Measurements from ENCODE around the gene ZMYND12.
"Not testable (repeated sequence)": the region's sequence is repeated elsewhere in the genome, so short reads cannot be mapped to it uniquely, and the experiment has no call there.

ZMYND12 gene, protein sequence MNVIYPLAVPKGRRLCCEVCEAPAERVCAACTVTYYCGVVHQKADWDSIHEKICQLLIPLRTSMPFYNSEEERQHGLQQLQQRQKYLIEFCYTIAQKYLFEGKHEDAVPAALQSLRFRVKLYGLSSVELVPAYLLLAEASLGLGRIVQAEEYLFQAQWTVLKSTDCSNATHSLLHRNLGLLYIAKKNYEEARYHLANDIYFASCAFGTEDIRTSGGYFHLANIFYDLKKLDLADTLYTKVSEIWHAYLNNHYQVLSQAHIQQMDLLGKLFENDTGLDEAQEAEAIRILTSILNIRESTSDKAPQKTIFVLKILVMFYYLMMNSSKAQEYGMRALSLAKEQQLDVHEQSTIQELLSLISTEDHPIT

DNA sequence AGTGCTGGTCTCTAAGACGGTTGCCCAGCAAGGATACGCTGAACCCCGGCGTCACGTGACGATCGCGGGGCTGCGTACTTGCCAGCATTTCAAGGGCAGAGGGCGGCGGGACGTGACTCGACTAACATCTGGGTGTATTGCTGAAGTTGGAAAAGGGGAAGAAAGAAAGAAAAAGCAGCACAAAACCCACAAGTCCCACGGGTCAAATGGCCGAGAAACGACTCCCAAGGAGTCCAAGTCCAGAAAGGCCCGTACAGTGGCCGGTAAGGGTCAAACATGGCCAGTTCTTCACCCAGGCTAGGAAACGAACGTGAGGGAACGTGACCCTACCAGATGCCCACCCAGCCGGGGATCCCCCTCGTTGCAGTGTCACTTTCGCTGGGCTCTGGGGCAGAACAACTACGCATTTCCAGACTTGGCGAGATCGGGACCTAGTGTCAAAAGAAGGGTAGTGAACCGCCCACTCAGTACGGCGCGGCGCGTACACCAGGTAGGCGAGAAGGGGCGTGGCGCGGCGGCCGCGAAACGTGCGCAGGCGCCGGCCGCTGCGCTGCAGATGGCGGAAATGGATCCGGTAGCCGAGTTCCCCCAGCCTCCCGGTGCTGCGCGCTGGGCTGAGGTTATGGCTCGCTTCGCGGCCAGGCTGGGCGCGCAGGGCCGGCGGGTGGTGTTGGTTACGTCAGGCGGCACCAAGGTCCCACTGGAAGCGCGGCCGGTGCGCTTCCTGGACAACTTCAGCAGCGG is at the start of gene ZMYND12, which contains the start of gene PPCS:
ZMYND12 (minus strand) TSS at position 13 of the 744 bp plus-strand sequence. CDS start 25 bp downstream, outside the sequence.
PPCS (plus strand) TSS at position 534 of the 744 bp plus-strand sequence; CDS start at position 557, 23 bp downstream.
- peak; percentile 83 for DNase-seq

DNA sequence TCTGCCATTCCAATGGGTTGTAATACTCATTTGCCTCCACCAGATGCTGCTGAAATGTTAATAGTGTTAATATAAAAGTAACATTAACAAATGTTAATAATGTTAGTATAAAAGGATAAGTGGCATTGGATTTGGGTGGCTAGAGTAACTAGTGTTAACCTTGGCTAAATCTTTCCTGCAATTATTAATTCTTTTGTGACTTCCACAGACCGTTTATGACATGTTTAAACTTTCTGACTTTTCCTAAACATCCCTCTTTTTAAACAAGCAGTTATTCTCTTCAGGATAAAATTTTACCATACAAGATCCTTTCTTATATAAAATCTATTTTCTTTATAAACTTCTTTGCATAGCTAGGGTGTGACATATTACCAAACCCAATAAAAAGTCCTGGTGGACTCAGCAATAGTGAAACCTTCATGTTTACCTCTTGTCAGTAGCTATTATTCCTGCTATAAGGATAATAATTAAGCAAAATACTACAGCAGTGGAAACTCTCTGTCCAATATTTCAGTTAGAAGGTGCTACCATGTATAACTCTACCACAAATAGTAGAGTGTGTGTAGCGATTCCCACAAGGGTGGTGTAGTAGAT is 48.8 kb upstream of the ZMYND12 start:
- no peak for DNase-seq

DNA sequence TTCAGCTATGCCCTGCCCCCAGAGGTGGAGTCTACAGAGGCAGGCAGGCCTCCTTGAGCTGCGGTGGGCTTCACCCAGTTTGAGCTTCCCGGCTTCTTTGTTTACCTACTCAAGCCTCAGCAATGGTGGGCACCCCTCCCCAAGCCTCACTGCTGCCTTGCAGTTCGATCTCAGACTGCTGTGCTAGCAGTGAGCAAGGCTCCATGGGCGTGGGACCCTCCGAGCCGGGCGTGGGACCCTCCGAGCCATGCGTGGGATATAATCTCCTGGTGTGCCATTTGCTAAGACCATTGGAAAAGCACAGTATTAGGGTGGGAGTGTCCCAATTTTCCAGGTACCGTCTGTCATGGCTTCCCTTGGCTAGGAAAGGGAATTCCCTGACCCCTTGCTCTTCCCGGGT is 46.2 kb upstream of the ZMYND12 start:
- DNase-seq = not testable (repeated sequence)

DNA sequence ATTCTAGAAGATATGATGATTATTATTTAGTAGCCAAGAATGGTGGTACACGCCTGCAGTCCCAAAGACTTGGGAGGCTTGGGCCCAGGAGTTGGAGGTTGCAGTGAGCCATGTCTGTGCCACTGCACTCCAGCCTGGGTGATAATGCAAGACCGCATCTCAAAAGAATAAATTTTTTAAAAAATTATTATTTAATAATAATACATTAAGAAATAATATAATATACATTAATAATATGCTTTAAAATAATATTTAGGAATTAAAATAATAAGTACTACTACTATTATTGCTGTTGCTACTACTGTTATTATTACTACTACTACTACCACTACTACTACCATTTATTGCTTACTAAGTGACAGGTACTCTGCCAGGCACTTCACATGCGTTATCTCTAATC is 34.4 kb upstream of the ZMYND12 start:
- DNase-seq = no peak

DNA sequence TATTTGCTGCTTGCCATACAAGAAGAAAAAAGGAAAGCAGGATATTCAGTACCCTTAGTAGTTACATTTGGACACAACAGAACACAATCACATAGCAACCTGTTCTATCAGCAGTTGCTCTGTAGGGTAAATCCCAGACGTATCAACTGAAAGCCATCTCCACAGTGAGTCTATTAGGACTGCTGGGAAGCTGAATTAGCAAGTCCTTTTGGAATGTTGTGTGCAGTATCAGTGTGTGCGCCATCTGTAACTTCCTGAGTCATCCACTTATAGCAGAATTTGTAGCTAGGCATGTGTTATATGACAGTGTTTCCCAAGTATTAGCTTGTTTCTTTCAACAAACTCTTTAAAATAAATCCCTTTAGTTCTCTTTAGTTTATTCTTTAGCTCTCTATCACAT is 28.6 kb upstream of the ZMYND12 start:
- no peak for DNase-seq

DNA sequence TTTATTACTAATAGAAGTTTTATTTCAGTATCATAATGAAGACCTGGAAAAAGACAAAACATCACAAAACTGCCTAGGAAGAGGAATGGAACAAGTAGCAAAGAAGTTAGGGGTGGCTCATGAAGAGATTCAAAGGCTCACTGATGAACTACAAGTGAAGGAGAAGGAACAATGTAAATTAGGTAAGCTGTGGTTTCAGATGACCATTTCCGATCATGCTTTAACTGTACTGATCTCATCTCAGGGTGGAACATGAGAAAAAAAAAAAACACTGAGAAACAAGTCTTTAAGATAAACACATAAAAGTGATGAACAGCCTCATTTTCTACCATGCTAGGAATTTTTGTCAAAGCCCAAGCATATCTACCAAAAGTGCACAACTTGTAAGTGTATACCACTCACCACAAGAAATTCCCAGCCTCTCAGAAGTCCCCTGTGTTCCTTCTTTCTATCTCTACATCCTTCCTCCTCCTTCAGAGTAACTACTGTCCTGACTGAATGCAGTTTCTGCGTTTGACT is 26.9 kb upstream of the ZMYND12 start:
- no peak for DNase-seq

DNA sequence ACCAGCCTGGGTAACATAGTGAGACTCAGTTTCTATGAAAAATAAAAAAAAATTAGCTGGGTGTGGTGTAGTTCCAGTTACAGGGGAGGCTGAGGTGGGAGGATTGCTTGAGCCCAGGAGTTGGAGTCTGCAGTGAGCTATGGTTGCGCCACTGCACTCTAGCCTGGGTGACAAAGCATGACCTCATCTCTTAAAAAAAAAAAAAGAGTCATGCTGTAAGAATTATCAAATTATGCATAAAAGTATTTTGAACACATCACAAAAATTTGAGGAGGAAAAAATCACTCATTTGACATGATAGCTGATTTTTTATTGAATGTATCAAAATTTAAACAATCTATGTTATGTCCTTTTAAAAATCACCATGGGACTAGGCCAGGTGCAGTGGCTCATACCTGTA is 25.1 kb upstream of the ZMYND12 start:
- DNase-seq = no peak

DNA sequence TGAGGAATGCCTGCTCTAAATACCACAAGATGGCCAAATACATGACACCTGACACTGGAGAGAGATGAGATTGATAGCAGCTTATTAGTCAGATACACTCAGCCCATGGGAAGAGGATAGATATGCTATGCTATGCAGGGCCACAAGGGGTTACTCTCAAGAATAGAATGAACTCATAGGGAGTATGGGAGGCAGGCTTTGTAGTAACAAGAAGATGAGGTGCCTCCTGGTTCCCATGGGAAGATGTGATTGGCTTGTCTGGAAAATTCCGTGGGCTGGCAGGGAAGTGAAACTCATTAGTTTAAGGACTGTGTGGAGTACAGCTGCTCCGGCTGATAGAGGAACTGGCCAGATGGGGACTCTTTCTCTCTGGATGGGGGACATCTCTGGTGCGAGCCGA is 23.8 kb upstream of the ZMYND12 start:
- DNase-seq = no peak

DNA sequence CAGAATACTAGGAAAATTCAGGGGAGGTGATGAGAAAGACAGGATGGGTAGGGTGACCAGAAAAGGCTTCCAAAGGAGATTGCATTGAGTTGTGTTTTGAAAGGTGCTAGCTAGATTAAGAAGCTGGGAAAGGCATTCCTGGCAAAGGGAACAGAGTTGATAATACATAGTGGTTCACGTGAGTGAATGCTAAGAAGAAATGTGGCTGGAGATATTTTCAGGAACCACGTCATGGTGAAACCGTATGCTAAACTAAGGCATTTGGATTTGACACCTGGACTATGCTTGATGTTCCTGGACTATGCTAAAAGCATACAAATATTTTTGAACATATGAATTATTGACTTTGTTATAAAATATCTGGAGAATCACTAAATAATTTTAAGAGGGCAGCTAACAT is 22.0 kb upstream of the ZMYND12 start:
- no peak for DNase-seq

DNA sequence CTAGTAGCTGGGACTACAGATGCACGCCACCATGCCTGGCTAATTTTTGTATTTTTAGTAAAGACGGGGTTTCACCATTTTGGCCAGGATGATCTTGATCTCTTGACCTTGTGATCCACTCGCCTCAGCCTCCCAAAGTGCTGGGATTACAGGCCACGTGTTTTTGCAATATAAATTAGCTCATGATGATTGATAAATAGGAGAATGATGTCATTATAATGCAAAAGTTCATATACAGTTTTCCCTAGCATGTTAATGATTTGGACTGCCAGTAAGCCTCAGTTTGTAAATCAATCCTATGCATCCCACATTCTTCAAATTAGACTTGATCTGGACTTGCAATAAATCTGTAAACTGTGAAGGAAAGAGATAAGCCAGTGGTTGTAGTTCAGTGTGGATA is 21.5 kb upstream of the ZMYND12 start:
- DNase-seq = not testable (repeated sequence)

DNA sequence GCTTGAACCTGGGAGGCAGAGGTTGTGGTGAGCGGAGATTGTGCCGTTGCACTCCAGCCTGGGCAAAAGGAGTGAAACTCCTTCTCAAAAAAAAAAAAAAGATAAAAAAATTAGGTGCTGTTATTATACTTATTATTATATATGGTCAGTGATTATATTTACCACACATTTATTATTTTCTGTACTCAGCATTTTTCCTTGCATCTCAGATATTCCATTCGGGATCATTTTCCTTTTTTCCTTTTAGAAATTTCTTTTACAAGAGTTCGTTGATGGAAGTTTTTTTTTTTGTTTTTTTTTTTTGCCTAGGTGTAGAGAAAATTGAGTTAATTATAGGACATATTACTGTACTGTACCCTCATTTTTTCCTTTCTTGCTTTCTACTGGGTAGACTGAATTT is 20.8 kb upstream of the ZMYND12 start:
- no peak for DNase-seq

DNA sequence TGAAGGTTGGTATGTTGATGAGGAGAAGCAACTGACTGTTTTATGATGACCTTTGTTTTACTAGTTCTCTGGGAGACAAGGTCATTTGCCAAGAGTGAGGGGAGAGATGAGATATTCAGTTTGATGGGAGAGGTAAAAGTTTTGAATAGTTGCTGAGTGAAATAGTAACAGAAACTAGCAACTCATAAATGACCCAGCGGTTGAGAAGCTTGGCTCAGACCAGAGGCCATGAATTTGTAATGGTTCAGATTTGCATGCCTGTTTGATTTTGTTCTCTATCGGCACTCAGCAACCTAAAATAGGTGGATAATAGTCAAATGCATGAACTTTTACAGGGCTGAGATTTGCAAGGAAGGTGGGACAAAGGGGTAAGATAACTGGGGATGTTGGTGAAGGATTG is 13.9 kb upstream of the ZMYND12 start:
- DNase-seq = no peak

DNA sequence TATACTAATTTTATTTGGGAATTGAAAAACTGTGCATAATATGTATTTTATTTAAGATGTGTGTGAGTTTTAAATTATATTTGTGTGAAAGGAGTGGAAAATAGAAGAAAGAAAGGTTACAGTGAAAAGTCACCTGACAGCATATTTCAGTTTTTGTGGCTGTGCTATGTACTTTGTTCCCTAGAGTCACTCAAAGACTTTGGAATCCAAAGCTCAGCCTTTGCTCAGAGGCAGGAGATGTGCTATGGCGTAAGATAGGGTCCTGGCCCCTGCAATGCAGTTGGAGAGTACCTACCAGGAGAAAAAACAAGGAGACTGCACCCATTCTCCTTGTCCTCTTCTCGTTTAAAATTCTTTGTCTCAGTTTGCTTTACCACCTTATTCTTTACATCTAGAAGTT is 10.2 kb upstream of the ZMYND12 start:
- DNase-seq = no peak

DNA sequence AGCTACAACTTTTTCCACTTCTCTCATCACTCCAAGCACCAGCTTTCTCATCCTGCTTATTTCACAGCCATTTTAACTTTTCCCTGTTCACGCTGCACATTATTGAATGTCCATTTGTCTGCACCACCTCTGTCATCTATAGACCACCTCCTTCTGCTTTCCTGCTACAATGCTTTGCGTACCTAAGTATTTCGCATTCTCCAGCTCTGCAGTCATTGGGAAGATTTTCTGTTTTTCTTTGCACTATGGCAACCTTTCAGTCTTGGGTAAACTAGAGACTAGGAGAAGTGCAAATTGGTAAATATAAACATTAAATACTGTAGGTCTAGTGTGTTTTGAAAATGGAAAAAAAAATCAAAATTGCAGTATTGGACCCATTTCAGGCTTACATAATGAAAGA is 8.1 kb upstream of the ZMYND12 start:
- DNase-seq = no peak

DNA sequence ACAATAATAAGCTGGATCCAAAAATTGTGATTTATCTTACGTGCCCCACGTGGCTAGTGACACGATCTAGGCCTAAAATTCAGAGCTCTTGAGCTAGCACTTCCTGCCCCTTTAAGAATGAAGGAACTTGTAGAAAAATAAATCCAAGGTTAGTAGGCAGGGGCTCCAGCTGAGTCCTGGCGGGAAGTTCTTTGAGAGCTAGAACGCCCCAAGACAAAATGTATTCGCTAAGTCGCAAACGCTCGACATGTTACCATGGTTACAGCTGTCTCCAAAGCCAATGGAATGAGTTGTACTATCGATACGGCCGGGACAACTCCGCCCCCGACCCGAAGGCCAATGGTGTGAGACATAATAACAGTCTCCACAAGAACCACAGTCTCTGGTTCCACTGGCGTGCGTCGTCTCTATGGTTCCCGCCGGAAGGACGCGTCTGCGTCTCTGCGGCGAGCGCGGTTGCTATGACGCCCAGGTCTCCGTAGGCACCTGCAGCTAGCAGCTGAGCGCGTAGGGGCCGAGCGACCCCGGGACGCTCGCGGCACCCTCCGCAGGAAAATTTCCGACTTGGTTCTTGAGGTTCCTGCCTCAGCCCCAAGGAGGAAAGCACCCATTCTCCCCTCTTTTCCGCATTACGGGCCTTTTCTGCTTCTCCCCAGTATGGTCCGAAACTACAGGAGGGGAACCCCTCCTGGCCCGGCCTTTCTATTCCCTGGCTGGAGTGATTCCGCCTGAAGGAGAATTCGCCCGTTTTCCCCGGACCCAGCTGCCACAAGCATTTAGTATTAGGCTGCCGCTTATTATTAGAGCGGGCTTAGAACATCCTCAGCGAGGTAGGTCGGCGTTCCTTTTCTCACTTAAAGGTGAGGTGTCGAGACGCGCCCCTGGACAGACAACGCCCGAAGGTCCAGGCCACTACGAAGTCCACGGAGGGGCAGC is 7.3 kb upstream of the ZMYND12 start, which contains the start of gene CCDC30:
CCDC30 (plus strand) TSS at position 459 of the 936 bp plus-strand sequence. CDS start 17,266 bp downstream, outside the sequence.
- DNase-seq = peak; percentile 100

DNA sequence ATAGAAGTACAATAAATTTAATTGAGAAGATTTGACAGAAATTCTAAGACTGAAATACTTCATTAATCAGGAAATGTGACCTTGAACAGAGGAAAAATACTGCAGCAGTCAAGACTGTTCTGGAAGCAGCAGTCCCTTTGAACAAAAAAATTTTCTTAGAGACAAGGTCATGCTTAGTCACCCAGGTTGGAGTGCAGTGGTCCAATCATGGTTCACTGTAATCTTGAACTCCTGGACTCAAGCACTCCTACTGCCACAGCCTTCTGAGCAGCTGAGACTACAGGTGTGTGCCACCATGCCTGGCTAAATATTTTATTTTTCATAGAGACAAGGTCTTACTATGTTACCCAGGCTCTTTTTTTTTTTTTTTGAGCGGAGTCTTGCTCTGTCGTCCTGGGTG is 5.4 kb upstream of the ZMYND12 start:
- DNase-seq = no peak

DNA sequence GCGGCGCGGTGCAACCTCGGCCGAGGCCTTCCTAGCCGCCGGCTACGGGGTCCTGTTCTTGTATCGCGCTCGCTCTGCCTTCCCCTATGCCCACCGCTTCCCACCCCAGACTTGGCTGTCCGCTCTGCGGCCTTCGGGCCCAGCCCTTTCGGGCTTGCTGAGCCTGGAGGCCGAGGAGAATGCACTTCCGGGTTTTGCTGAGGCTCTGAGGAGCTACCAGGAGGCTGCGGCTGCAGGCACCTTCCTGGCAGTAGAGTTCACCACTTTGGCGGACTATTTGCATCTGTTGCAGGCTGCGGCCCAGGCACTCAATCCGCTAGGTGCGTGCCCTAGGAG is 900 bp upstream of the ZMYND12 start:
- peak; percentile 51 for DNase-seq

DNA sequence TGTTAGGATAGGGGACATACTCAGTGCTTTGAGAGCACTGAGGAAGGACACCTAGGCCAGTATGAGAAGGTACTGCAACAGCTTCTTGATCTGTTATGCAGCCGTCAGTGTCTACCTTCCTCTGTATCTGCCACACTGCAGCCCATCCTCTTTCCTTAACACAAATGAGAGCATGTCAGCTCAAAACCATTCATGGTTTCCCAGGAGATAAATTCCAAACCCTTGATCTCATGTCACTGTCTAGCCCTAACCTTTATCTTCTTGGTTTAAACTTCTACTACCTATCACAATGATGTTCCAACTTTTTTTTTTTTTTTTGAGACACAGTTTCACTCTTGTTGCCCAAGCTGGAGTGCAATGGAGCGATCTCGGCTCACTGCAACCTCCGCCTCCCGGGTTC is 1.4 kb downstream of the ZMYND12 start:
- DNase-seq = no peak

DNA sequence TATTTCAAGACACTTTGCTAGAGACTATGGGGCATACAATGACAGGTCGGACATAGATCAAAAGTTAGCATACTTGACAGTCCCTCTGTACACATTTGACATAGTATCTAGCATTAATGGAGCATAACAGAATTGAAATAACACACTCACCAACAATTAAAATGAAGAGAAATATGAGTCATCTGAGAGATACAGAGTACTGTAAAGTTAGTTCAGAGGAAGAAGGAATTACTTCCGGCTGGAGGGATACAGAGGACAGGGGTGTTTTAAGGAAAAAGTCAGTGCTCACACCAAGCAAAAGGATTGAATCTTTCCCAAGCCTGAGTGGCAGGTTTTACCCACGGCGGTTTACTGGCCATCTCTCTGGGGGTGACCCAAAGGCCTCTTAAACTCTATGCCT is 2.4 kb downstream of the ZMYND12 start:
- DNase-seq = no peak

DNA sequence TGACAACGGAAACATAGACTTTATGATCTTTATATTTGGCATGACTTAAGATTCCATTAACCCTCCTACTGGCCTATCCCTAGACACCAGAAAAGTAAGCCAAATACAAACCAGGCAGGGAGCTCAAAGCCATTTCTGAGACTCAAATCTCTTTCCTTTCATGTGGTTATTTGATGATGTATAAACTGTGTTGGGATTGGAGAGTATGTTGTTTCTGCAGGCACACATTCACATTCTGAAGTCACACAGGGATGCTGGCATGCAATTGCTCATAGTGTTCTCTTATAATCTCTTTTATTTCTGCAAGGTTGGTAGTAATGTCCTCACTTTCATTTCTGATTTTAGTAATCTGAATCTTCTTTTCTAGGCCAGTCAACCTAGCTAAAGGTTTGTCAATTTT is 5.8 kb downstream of the ZMYND12 start:
- DNase-seq = no peak

DNA sequence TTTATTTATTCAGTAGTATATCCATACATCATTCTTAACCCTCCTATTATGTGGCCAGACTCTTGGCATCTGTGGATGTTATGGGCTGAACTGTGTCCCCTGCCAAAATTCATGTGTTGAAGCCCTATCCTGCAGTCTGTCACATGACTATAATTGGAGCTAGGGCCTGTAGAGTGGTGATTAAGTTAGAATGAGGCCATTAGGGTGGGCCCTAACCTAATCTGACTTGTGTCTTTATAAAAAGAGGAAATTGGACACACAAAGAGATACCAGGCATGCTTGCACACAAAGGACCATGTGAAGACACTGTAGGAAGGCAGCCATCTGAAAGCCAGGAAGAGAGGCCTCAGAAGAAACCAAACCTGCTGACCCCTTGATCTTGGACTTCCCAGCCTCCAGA is 6.6 kb downstream of the ZMYND12 start:
- DNase-seq = no peak

DNA sequence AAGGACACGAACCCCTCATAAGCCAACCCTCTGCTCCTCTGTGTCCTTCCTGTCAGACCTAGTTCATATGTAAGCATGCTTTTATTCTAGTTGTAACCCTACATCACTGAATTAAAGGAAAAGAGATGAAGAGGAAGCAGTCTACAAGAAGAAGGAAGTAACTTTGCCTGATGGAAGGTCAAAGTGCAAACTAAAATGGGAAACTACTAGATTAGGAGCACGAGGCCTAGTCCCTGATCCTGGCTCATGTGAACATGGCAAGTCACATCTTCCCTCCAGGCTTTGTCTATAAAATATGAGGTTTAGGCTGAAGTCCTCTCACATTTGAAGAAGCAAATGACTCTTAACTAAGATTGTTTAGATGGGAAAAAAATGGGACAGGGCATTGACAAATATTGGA is 13.2 kb downstream of the ZMYND12 start:
- no peak for DNase-seq

DNA sequence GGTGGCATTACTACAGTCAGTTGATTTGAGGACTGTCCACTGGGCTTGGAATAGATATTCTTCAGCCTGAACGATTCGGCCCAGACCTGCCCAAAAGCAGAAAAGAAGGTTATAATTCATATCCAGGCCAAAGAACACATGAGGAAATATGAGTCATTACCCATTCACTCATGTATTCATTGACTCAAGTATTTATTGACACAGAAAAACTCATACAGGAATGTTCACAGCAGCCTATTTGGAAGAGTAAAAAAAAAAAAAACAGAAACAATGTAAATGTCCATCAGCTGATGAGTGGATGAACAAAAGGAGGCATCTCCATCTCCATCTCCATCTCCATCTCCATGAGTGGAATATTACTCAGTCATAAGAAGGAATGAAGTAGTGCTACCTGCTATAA is 15.9 kb downstream of the ZMYND12 start:
- DNase-seq = no peak
